OCI-LY3 (cell line): ENCODE data around the gene HIRIP3.

ENCODE experiments used
- EZH2phosphoT487 ChIP-seq: fragments of 200-600 bp; shearing (Covaris generic); IDR thresholded peaks from 2 replicates; pipeline ENCODE4 v1.6.1; 2018; ENCODE audit warnings: antibody characterized with exemption, mixed run types, low read depth
- TF ChIP-seq, protein P1 (sequence below): fragments of 200-600, 300-600 bp; sonication (generic); IDR thresholded peaks from 2 replicates; pipeline ENCODE4 v1.5.1; 2014; ENCODE audit warnings: antibody characterized with exemption, low read length, low read depth

GRCh38 chr16:29963021-29963743 is 32.2 kb downstream of the HIRIP3 start:
- TF ChIP-seq, protein P1, sequence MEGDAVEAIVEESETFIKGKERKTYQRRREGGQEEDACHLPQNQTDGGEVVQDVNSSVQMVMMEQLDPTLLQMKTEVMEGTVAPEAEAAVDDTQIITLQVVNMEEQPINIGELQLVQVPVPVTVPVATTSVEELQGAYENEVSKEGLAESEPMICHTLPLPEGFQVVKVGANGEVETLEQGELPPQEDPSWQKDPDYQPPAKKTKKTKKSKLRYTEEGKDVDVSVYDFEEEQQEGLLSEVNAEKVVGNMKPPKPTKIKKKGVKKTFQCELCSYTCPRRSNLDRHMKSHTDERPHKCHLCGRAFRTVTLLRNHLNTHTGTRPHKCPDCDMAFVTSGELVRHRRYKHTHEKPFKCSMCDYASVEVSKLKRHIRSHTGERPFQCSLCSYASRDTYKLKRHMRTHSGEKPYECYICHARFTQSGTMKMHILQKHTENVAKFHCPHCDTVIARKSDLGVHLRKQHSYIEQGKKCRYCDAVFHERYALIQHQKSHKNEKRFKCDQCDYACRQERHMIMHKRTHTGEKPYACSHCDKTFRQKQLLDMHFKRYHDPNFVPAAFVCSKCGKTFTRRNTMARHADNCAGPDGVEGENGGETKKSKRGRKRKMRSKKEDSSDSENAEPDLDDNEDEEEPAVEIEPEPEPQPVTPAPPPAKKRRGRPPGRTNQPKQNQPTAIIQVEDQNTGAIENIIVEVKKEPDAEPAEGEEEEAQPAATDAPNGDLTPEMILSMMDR, result no peak
- no peak for TF ChIP-seq EZH2phosphoT487
